Measurements from ENCODE around the gene HOXA9.

HOXA9 gene

GRCh38 chr7:27189997-27190748 is 24.8 kb upstream of the HOXA9 start:
- TF ChIP-seq CTCF (IDR thresholded peaks at IDR 0.05; ENCODE audit: low read length) = no peak
- TF ChIP-seq EZH2phosphoT487 (IDR thresholded peaks at IDR 0.05; ENCODE audit: low read length) = no peak
- no peak for TF ChIP-seq EZH2 (optimal IDR thresholded peaks at IDR 0.05; ENCODE audit: low read depth, low read length)
- H3F3A ChIP-seq (ENCODE audit: insufficient read depth, low read length) = no peaks in the 10 kb centered on the region

GRCh38 chr7:27189295-27189996 is 24.1 kb upstream of the HOXA9 start:
- no peak overlapping the region for H3K9ac ChIP-seq (ENCODE audit: low read length)
- no peaks in the 10 kb centered on the region for H4K20me1 ChIP-seq (ENCODE audit: insufficient read depth, low read length)
- no peak overlapping the region for H3K27ac ChIP-seq (ENCODE audit: low read length)
- no peak overlapping the region for H3K4me3 ChIP-seq (ENCODE audit: low read length)
- no peaks in the 10 kb centered on the region for H3F3A ChIP-seq (ENCODE audit: insufficient read depth, low read length)
- no peak overlapping the region for H3K4me2 ChIP-seq (ENCODE audit: low read depth, low read length)
- no peaks in the 10 kb centered on the region for H3K79me2 ChIP-seq (ENCODE audit: low read length)
- peaks cover 97% of the 10 kb centered on the region for H3K27me3 ChIP-seq (replicated peaks; ENCODE audit: insufficient read depth, low read length)
- H3K4me1 ChIP-seq (ENCODE audit: low read length) = no peaks in the 10 kb centered on the region
- H2AFZ ChIP-seq (ENCODE audit: low read length) = no peak overlapping the region
- TF ChIP-seq EZH2phosphoT487 (IDR thresholded peaks at IDR 0.05; ENCODE audit: low read length) (no peak), EZH2 (optimal IDR thresholded peaks at IDR 0.05; ENCODE audit: low read depth, low read length) (no peak), CTCF (IDR thresholded peaks at IDR 0.05; ENCODE audit: low read length) (no peak)
- H3K9me3 ChIP-seq (replicated peaks; ENCODE audit: insufficient read depth, low read length) = no peaks in the 10 kb centered on the region
- DNase-seq = no peak
- H3K9me2 ChIP-seq (replicated peaks; ENCODE audit: insufficient read depth, low read length) = no peaks in the 10 kb centered on the region
- H3K36me3 ChIP-seq (replicated peaks; ENCODE audit: insufficient read depth, low read length) = no peaks in the 10 kb centered on the region

More at GRCh38 chr7:27189997-27190748, 24.8 kb upstream of the HOXA9 start:
- Histone ChIP-seq H3K27me3 (replicated peaks; ENCODE audit: insufficient read depth, low read length) (peaks cover 97% of the 10 kb centered on the region), H3K9ac (ENCODE audit: low read length) (no peak overlapping the region), H3K4me2 (ENCODE audit: low read depth, low read length) (no peak overlapping the region), H3K79me2 (ENCODE audit: low read length) (no peaks in the 10 kb centered on the region), H3K9me2 (replicated peaks; ENCODE audit: insufficient read depth, low read length) (no peaks in the 10 kb centered on the region), H2AFZ (ENCODE audit: low read length) (no peak overlapping the region), H3K27ac (ENCODE audit: low read length) (no peak overlapping the region), H3K4me1 (ENCODE audit: low read length) (no peaks in the 10 kb centered on the region), H3K4me3 (ENCODE audit: low read length) (no peak overlapping the region), H3K36me3 (replicated peaks; ENCODE audit: insufficient read depth, low read length) (no peaks in the 10 kb centered on the region), H3K9me3 (replicated peaks; ENCODE audit: insufficient read depth, low read length) (no peaks in the 10 kb centered on the region), H4K20me1 (ENCODE audit: insufficient read depth, low read length) (no peaks in the 10 kb centered on the region)
- DNase-seq = no peak

GRCh38 chr7:27188386-27189294 is 23.3 kb upstream of the HOXA9 start:
- TF ChIP-seq EZH2 (optimal IDR thresholded peaks at IDR 0.05; ENCODE audit: low read depth, low read length) (no peak), CTCF (IDR thresholded peaks at IDR 0.05; ENCODE audit: low read length) (no peak), EZH2phosphoT487 (IDR thresholded peaks at IDR 0.05; ENCODE audit: low read length) (no peak)
- Histone ChIP-seq H3K9me3 (replicated peaks; ENCODE audit: insufficient read depth, low read length) (no peaks in the 10 kb centered on the region), H3K79me2 (ENCODE audit: low read length) (no peaks in the 10 kb centered on the region), H3K4me2 (ENCODE audit: low read depth, low read length) (peak overlapping the region; percentile 30; the same call in 1 of the 2 replicates), H3F3A (ENCODE audit: insufficient read depth, low read length) (no peaks in the 10 kb centered on the region), H3K9me2 (replicated peaks; ENCODE audit: insufficient read depth, low read length) (no peaks in the 10 kb centered on the region), H3K4me1 (ENCODE audit: low read length) (no peaks in the 10 kb centered on the region), H4K20me1 (ENCODE audit: insufficient read depth, low read length) (no peaks in the 10 kb centered on the region), H3K27me3 (replicated peaks; ENCODE audit: insufficient read depth, low read length) (peaks cover 96% of the 10 kb centered on the region), H3K27ac (ENCODE audit: low read length) (no peak overlapping the region), H3K4me3 (ENCODE audit: low read length) (no peak overlapping the region), H3K9ac (ENCODE audit: low read length) (no peak overlapping the region), H2AFZ (ENCODE audit: low read length) (no peak overlapping the region), H3K36me3 (replicated peaks; ENCODE audit: insufficient read depth, low read length) (no peaks in the 10 kb centered on the region)
- DNase-seq = no peak

Measured in MM.1S (cell line).